Fibroblast of skin of abdomen (primary cell): ENCODE measurements around the gene MFSD1.
A peak's percentile ranks its signal among the peaks of the same experiment; 100 is the strongest.

ENCODE experiments used
- DNase-seq: peaks from one replicate; pipeline ENCODE4 v3.0.0-alpha.2; 2013

MFSD1 gene

DNA sequence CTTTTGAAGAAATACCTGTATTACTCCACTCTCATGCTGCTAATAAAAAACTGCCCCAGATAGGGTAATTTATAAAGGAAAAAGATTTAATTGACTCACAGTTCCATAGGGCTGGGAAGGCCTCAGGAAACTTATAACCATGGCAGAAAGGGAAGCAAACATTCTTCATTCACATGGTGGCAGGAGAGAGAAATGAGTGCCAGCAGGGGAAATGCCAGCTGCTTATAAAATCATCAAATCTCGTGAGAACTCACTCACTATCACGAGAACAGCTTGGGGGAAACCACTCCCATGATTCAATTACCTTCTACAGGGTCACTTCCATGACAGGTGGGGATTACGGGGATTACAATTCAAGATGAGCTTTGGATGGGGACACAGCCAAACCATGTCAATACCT is 18.7 kb downstream of the MFSD1 start:
- no peak for DNase-seq

DNA sequence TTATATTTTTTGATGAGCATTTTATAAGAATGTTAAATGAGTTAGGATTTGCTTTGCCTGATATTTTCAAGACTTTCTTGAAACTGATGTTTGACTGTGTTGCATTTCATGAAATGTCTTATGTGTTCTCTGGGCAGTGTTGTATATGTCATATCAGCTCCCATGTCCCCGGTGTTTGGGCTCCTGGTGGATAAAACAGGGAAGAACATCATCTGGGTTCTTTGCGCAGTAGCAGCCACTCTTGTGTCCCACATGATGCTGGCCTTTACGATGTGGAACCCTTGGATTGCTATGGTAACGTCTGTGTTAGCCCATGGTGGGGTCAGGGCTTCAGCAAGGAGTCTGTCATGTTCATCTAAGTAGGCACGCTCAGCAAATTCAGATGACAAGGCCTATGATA is 20.0 kb downstream of the MFSD1 start:
- DNase-seq: no peak

DNA sequence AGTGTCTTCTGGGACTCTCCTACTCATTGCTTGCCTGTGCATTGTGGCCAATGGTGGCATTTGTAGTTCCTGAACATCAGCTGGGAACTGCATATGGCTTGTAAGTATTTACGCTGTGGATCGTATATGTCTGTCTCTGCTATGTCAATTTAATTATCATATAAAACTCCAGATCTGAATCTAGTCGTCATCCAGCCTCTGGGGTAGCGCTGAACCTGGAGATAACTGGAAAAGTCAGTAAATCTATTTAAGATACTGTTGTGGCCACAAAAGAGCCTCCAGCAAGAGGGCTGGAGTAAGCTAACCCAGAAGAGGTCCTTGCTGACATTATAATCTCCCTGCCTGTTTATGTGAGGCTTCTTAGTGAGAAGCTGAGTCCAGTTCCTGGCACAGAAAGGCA is 21.6 kb downstream of the MFSD1 start:
- DNase-seq: no peak

DNA sequence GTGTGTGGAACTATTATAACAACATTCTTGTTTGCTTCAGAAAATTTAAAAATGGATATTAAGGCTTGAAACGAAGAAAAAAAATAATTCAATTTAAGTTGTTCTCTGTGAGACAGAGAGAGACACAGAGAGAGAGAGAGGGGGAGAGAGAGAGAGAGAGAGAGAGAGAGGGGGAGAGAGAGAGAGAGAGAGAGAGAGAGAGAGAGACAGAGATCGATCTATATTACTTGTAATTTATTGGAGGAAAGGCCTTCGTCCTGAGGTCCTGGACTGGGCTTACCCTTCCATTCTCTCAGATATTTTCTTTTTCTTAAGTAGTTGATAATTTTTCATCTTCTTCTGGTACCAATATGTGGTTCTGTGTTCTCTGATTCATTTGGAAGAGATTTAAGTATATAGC is 25.9 kb downstream of the MFSD1 start:
- no peak for DNase-seq

DNA sequence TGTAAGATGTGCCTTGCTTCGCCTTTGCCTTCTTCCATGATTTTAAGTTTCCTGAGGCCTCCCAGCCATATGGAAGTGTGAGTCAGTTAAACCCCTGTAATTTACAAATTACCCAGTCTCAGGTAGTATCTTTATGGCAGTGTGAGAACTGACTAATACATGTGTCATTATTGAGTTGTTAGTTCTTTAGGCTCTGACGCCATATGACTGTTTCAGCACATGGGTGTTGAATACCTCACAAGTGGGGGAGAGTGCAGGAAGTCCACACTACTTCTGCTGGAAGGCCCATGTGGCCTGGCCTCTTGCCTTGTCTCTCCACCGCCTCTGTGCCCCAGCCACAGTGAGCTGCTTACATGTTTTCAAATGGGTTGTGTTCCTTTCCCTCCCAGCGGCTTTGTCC is 28.5 kb downstream of the MFSD1 start:
- DNase-seq: peak; percentile 35

DNA sequence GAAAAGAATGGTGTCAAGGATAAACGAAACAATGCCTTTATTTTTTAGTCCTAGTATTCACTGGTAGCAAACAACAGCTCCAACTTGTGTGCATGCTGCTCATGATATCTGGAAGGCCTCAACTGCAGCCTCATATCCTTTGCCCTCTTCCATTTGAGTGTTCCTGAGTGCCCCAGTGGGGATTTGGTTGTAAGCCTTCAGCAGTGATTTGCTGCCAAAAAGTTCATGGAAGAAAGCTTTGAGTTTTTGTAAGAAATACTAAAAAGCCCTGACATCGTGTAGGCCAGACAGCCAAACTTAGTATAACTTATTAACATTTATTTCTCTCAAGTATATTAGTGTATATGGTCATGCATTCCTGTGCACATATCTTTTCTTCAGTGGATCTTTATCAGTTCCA is 30.0 kb downstream of the MFSD1 start:
- DNase-seq: no peak

DNA sequence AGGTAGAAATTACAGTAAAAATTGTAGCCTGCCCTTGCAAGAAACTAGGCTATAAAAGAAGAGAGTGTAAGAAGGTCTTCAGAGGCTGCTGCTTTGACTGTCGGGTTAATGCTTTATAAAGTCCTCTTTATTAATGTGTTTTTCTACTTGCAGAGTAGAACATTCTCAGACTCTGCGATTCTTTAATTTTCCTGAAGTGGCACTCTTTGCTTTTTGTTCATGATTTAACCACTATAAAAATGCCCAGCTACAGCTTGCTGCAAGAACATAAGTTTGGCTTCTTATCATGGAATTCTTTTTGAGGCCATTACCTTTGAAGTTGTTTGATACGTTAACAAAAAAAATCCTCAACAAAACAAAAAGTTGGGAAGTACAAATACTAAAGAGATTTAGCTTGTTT is 33.8 kb downstream of the MFSD1 start:
- no peak for DNase-seq

DNA sequence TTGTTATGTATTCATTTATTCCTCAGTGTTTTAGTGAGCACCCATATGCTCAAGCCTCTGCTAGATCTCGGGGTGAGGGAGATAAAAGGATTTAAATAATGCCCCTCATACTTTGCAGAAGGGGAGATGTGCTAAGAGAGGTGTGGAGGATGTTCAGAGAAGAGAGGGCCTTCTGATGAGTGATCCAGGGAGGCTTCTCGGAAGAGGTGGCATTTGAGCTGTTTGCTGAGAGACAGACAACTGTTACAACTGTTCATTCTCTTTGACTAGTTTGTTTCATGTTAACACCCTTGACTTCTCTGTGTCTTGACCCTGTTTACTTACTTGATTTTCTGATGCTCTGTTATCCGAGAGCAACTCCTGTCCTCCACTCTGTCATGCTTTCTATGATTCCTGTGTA is 34.5 kb downstream of the MFSD1 start:
- no peak for DNase-seq

DNA sequence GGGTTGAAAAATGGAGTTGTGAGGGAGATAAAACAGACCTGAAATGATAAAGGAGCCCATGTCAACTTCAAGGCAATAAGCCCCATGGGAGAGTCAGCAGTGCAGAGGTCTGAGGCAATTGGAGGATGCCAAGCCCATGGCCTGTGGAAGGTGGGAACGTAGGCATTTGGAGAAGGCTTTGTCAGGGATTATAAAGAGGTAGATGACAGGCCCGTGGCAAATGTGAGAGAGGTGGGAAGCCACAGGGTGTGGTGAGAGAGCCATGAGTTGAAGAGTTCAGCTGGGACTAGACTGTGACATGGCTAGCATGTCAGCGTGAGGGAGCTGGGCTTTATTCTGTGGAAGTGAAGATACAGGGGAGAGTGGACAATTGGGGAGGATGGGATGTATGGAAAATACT is 35.4 kb downstream of the MFSD1 start:
- no peak for DNase-seq

DNA sequence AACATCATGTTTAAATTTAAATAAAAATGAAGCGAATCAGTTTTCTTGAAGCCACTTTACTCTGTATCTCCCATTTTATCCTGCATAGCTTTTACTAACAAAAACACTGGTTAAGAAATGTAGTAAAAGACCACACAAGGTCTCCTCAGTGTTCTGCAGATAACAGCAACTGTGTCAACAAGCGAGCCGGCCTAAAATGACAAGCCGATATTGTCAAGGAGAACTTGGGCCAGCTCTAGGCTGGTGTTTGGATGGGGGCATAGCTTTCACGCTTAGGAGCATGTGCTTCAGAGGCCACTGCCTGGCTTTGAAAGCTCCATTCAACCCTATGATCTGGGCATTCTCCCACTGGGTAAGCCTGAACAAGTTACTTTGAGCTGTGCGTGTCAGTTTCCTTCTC is 38.1 kb downstream of the MFSD1 start:
- no peak for DNase-seq

DNA sequence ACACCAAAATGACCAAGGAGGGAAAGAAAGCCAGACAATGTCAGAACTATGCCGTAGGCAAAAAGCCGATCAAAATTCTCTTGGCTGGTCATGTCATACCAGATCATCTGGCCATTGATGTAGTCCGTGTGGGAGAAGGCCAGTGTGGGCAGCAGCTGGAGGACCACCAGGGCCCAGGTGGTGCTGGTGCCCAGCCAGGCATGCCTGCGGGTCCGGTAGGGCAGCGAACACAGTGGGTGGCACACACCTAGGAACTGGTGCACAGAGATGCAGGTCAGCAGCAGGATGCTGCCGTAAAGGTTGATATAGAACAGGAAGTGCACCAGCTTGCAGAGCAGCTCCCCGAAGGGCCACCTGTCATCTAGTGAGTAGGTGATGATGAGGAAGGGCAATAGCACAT is 39.5 kb downstream of the MFSD1 start:
- DNase-seq: no peak

DNA sequence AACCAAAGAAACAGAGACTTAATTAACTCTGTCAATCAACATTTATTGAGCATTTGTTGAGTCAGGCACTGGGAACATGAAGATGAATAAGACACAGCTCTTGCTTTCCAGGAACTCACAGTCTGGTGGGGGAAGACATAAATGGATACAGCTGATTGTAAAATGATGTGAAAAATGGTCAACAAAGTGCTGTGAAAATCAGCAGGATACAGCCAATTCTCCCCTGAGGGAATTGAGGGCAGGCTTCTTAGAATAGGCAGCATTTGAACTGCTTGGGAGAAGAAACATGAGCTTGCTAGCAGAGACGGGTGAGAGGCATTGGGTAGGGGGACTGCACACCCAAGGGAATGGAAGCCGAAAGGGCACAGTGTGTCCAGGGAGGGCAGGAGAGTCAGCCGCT is 41.1 kb downstream of the MFSD1 start:
- DNase-seq: peak; percentile 12

DNA sequence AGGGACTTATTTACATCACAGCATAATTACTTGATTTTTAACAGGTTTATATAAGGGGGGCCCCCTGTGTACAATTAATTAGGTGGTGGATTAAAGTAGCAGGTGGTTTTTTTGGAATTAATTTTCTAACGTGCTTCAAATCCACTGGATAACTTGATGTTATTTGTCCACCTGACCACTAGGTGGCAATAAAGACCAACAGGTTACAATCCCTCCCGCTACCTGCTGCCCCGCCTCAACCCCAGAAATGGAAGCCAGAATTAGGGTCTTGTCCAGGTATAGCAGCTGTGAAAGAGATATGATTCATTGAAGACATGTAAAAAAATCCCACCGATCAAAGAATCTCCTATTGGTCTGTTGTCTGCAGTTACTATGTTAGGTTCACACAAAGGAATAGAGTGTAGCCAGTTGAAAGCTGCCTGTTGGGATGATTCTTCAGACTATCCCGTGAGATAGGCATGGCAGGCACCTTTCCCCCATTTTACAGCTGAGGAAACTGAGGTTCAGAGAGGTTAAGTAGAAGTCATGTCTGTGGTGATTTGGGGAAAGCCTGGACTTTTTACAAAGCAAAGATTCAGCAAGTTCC is 44.0 kb downstream of the MFSD1 start:
- DNase-seq: peak; percentile 18

DNA sequence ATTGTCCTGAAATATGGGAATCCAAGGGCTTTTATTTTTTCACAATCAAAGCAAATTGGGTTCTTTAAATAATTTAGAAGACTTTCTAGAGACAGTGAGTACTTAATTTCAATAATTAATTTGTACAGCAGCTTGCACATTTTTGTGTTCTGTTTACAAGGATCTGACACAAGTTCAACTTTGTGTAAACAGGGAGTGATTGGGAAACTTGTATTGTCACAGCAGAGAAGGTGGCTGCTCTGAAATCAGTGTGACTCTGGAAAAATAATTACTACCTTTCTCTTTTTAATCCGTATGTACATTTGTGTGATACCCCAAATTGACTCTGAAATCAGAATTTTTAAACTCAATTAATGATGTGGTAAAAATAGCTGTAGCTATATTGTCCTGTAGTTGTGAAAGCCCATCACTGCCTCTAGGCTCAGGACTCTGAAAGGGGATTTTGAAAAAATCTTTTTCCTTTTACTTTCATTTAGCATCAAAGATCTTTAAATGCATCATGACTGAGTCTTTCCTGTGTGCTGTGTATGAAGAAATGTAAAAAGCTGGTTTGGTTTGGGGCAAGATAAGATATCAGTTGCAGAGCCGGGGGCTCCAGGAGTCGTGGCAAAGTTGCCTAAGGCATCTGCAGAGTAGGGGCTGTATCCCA is 45.1 kb downstream of the MFSD1 start:
- no peak for DNase-seq

DNA sequence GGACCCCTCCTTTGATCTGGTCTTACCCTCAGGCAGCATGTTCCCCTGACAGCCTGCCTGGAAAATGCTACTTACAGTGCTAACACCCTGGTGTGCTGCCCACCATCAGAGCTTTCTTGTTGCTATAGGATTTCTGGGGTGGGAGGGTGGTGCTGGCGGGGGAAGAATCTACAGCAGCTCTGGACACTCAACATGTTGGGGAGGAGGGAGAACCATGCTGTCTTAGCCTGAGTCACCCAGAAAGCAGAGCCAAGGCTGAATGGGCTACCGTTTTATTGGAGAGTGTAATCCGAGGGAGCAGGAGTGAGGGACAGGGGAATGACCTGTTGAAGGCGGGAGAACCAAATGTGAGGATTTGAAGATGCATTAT is 45.6 kb downstream of the MFSD1 start:
- DNase-seq: peak; percentile 11

DNA sequence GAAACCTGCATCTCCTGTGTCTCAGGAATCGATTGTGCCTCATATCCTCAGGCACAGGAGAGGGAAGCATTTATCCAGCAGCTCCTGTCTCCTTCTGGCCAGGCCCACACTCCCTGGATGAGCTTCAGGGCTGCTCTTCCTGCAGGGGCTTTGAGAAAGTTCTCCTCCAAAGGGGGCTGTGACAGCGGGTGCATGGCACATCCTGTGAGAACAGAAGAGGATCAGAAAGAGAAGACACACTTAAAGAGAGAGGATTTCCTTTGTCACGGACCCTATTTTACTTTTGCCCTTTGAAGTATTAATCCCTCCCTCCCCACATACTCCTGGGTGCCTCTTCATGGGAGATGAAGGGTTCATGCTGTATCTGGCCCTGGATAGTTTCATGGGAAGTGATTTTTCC is 46.0 kb downstream of the MFSD1 start:
- DNase-seq: no peak

DNA sequence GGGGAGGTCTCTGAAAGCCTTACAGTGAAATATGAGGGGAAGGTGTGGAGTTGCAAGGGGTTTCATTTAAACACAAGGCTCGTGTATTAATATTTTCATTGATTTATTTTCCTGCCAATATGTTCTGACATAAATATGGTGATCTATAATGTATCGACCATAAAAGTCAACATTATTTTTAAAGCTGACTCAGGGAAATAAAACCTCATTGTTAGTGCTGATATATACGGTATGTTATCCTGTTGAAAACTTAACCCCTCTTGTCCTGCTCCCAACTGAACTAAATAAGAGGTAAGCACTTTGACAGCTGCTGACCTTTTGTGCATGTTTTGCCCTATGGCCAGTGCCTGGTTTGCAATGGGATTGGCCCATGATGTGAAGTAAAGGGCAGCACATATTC is 47.9 kb downstream of the MFSD1 start:
- no peak for DNase-seq

DNA sequence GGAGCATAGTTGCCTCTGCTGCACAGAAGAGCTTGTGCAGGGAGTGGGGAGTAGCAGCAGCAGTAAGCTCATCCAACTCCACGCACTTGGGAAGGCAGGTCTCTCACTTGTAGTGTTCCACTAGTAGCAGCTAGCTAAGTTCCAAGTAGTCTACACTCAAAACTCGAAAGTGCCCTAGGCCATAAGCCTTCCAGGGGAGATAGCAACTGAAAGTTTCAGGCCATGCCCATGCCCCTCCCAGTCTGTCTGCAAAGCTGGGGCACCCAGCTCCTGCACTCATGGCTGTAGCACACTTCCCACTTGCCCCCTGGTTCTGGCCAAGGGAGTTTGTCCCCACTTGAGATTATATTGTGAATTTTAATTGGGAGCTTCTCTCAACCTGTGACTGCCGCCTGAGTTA is 57.5 kb downstream of the MFSD1 start:
- DNase-seq: no peak

DNA sequence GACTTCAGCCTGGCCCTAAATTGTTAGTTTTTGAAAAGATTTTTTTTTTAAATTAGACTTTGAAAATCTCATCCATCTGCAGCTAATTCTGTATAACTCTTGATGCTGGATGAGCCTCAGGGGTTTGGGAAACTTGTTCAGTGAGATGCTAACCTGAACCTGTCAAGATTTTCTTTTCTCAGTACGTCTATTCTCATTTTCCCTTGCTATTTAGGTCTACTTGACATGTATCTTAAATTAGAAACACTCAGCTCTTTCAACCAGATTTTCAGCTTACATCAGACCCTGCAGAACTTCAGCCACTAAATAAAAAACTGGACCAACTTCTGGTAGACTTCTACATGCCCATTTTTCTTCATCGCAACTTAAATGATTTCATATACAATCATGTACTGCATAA is 61.4 kb downstream of the MFSD1 start:
- DNase-seq: no peak

DNA sequence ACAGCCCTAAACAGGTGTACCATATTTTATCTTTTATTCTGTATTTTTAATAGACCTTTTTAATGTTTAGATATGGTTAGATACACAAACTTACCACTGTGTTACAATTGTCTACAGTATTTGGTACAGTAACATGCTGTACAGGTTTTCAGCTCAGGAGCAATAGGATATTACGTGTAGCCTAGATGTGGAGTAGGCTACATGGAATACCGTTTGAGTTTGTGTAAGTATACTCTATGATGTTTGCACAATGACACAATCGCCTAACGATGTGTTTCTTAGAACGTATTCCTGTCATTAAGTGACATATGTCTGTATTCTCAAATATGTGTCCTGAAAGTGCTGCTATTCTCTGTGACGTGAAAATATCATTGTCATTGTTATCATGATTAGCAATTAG is 62.6 kb downstream of the MFSD1 start:
- no peak for DNase-seq

DNA sequence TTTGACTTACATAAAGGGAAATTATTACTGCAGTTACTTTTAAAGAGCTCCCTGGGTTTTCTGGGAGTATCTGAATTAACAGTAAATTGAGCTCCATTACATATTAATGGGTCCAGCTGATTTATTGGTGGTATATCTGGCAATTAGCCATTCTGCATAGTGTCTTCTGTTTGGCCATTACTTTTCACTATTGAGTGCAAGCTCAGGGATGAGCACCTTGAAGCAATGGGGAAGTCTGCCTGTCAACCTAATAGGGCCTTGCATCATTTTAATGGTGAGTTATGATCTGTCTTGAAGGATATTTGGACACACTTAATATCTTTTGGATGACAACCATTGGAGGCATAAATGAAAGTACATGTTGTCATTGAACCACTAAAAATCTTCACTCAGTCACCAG is 73.8 kb downstream of the MFSD1 start:
- no peak for DNase-seq
